ENCODE measurements around the gene SLC6A8.

GRCh38 chrX:153684467-153685155, 3.1 kb upstream of the SLC6A8 start:
- TF ChIP-seq CTCF (IDR thresholded peaks at IDR 0.05) (no peak), EP300 (IDR thresholded peaks at IDR 0.05) (no peak), POLR2A (IDR thresholded peaks at IDR 0.05) (no peak), POLR2AphosphoS5 (IDR thresholded peaks at IDR 0.05) (no peak)
